Measurements from ENCODE around the gene CCN5.

The CCN5 gene

DNA sequence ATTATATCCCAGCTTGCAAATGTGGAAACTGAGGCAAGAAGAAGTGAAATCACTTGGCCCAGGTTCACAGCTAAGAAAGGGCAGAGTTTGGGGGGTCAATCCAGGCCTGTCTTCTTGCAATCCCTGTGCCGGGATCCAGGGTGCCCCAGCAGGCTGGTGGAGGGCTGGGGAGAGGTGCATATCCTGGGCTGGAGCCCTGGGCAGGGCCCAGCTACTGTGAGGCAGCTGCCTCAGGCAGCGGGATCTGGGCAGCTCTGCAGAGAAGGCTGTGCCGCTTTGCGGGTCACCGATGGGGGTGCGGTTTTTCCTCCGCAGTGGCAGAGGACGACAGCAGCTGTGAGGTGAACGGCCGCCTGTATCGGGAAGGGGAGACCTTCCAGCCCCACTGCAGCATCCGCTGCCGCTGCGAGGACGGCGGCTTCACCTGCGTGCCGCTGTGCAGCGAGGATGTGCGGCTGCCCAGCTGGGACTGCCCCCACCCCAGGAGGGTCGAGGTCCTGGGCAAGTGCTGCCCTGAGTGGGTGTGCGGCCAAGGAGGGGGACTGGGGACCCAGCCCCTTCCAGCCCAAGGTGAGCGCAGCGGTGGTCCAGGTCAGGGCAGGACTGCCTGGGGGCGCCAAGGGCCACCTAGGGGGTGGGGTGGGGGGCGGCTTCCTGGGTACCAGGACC is 9.4 kb downstream of the CCN5 start:
- no peak overlapping the region for H3K27ac ChIP-seq (ENCODE audit: low read depth, low read length)
- H3K4me3 ChIP-seq (ENCODE audit: low read depth in 1 of 2, low read length in 2 of 2): no peak overlapping the region
- H3K9me3 ChIP-seq (ENCODE audit: control insufficient read depth in 1 of 2, low read length in 2 of 2): no peaks in the 10 kb centered on the region
- H3K4me1 ChIP-seq (ENCODE audit: control insufficient read depth in 1 of 2, insufficient read depth in 2 of 2, low read length in 2 of 2): peaks cover 0 to 10% of the 10 kb centered on the region in 2 donors
- H3K36me3 ChIP-seq (ENCODE audit: control insufficient read depth in 1 of 2, insufficient read depth in 2 of 2, low read length in 2 of 2): no peaks in the 10 kb centered on the region
- H3K27me3 ChIP-seq (ENCODE audit: control insufficient read depth in 1 of 2, insufficient read depth in 2 of 2, low read length in 2 of 2): no peaks in the 10 kb centered on the region
- no peak overlapping the region for H3K9ac ChIP-seq (ENCODE audit: low read depth in 1 of 2, low read length in 2 of 2)

DNA sequence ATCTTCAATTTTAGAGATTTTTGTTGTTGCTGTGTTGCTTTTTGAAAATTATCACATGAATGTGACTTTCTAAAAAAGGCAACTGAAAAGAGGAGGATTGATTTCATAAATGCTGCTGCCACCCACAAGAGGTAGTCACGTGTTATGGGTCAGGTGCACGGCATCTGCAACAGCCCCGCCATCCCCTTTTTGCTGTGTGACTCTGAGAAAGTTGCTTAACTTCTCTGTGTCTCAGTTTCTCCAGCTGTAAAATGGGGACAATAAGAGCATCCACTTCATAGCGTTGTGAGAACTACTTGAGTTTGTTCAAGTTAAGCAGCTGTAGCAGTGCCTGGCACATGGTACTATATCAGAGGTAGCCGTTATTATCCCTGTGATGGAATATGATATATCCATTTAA is 10.7 kb downstream of the CCN5 start:
- H3K4me1 ChIP-seq (ENCODE audit: control insufficient read depth in 1 of 2, insufficient read depth in 2 of 2, low read length in 2 of 2): peaks cover 0 to 10% of the 10 kb centered on the region in 2 donors
- H3K27ac ChIP-seq (ENCODE audit: low read depth, low read length): no peak overlapping the region
- H3K9me3 ChIP-seq (ENCODE audit: control insufficient read depth in 1 of 2, low read length in 2 of 2): no peaks in the 10 kb centered on the region

GRCh38 chr20:44727039-44727438 is 11.9 kb downstream of the CCN5 start:
- H3K36me3 ChIP-seq (ENCODE audit: control insufficient read depth in 1 of 2, insufficient read depth in 2 of 2, low read length in 2 of 2): no peaks in the 10 kb centered on the region
- no peaks in the 10 kb centered on the region for H3K9me3 ChIP-seq (ENCODE audit: control insufficient read depth in 1 of 2, low read length in 2 of 2)
- no peak overlapping the region for H3K27ac ChIP-seq (ENCODE audit: low read depth, low read length)
- peaks cover 0 to 10% of the 10 kb centered on the region in 2 donors for H3K4me1 ChIP-seq (ENCODE audit: control insufficient read depth in 1 of 2, insufficient read depth in 2 of 2, low read length in 2 of 2)
- H3K4me3 ChIP-seq (ENCODE audit: low read depth in 1 of 2, low read length in 2 of 2): no peak overlapping the region
- H3K9ac ChIP-seq (ENCODE audit: low read depth in 1 of 2, low read length in 2 of 2): no peak overlapping the region
- no peaks in the 10 kb centered on the region for H3K27me3 ChIP-seq (ENCODE audit: control insufficient read depth in 1 of 2, insufficient read depth in 2 of 2, low read length in 2 of 2)

More for the DNA sequence above, 10.7 kb downstream of the CCN5 start:
- H3K36me3 ChIP-seq (ENCODE audit: control insufficient read depth in 1 of 2, insufficient read depth in 2 of 2, low read length in 2 of 2): no peaks in the 10 kb centered on the region
- no peak overlapping the region for H3K4me3 ChIP-seq (ENCODE audit: low read depth in 1 of 2, low read length in 2 of 2)
- no peaks in the 10 kb centered on the region for H3K27me3 ChIP-seq (ENCODE audit: control insufficient read depth in 1 of 2, insufficient read depth in 2 of 2, low read length in 2 of 2)
- no peak overlapping the region for H3K9ac ChIP-seq (ENCODE audit: low read depth in 1 of 2, low read length in 2 of 2)

DNA sequence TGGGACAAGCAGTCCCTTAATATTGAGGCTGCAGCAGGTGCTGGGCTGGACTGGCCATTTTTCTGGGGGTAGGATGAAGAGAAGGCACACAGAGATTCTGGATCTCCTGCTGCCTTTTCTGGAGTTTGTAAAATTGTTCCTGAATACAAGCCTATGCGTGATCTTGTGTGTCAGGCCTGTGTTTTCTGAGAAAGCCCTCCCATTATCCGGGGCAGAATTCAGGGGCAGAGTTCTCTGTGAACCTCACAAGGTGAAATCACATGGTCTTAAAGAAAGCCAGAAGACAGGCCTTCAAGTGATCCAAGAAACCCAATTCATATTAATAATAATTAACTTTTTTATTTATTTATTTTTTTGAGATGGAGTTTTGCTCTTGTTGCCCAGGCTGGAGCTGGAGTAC is 12.5 kb downstream of the CCN5 start:
- Histone ChIP-seq H3K27me3 (ENCODE audit: control insufficient read depth in 1 of 2, insufficient read depth in 2 of 2, low read length in 2 of 2) (no peaks in the 10 kb centered on the region), H3K27ac (ENCODE audit: low read depth, low read length) (no peak overlapping the region), H3K9me3 (ENCODE audit: control insufficient read depth in 1 of 2, low read length in 2 of 2) (no peaks in the 10 kb centered on the region), H3K9ac (ENCODE audit: low read depth in 1 of 2, low read length in 2 of 2) (no peak overlapping the region), H3K4me1 (ENCODE audit: control insufficient read depth in 1 of 2, insufficient read depth in 2 of 2, low read length in 2 of 2) (peaks cover 0 to 10% of the 10 kb centered on the region in 2 donors), H3K4me3 (ENCODE audit: low read depth in 1 of 2, low read length in 2 of 2) (no peak overlapping the region), H3K36me3 (ENCODE audit: control insufficient read depth in 1 of 2, insufficient read depth in 2 of 2, low read length in 2 of 2) (no peaks in the 10 kb centered on the region)

DNA sequence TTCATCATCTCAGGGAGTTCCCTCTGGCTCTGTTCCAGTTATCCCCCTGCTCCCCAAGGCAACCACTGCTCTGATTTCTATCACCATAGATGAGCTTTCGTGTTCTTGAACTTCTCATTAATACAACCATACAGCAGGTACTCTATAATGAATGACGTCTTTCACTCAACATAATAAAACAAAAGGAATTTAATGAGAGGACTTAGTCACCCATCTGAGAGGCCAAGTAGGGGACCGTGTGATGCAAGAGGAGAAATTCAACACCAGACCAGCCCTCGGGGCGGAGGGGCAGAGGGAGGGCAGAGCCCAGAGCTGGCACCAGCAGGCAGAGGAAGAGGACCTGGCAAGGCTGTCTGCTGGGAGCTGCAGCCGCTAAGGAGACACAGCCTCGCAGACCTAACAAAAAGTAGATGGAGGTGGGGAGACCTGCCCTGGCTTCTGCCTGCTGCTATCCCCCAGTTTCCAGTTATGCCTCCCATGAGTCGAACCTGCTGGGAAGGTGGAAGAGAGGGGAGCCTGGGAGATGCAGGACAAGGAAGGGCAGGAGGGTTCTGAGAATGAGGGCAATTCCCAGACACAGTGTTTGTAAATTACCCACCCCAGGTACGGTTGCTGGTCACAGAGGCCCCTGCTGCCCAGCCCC is 13.8 kb downstream of the CCN5 start:
- no peaks in the 10 kb centered on the region for H3K36me3 ChIP-seq (ENCODE audit: control insufficient read depth in 1 of 2, insufficient read depth in 2 of 2, low read length in 2 of 2)
- no peak overlapping the region for H3K9ac ChIP-seq (ENCODE audit: low read depth in 1 of 2, low read length in 2 of 2)
- peaks cover 0 to 10% of the 10 kb centered on the region in 2 donors for H3K4me1 ChIP-seq (ENCODE audit: control insufficient read depth in 1 of 2, insufficient read depth in 2 of 2, low read length in 2 of 2)
- no peaks in the 10 kb centered on the region for H3K27me3 ChIP-seq (ENCODE audit: control insufficient read depth in 1 of 2, insufficient read depth in 2 of 2, low read length in 2 of 2)
- H3K9me3 ChIP-seq (ENCODE audit: control insufficient read depth in 1 of 2, low read length in 2 of 2): no peaks in the 10 kb centered on the region
- H3K27ac ChIP-seq (ENCODE audit: low read depth, low read length): no peak overlapping the region
- H3K4me3 ChIP-seq (ENCODE audit: low read depth in 1 of 2, low read length in 2 of 2): no peak overlapping the region

GRCh38 chr20:44730441-44730840 is 15.3 kb downstream of the CCN5 start:
- no peak overlapping the region for H3K9ac ChIP-seq (ENCODE audit: low read depth in 1 of 2, low read length in 2 of 2)
- H3K36me3 ChIP-seq (ENCODE audit: control insufficient read depth in 1 of 2, insufficient read depth in 2 of 2, low read length in 2 of 2): no peaks in the 10 kb centered on the region
- H3K4me3 ChIP-seq (ENCODE audit: low read depth in 1 of 2, low read length in 2 of 2): no peak overlapping the region
- H3K27ac ChIP-seq (ENCODE audit: low read depth, low read length): no peak overlapping the region
- peaks cover 0 to 10% of the 10 kb centered on the region in 2 donors for H3K4me1 ChIP-seq (ENCODE audit: control insufficient read depth in 1 of 2, insufficient read depth in 2 of 2, low read length in 2 of 2)
- no peaks in the 10 kb centered on the region for H3K27me3 ChIP-seq (ENCODE audit: control insufficient read depth in 1 of 2, insufficient read depth in 2 of 2, low read length in 2 of 2)
- H3K9me3 ChIP-seq (ENCODE audit: control insufficient read depth in 1 of 2, low read length in 2 of 2): no peaks in the 10 kb centered on the region

GRCh38 chr20:44731657-44732056 is 16.5 kb downstream of the CCN5 start:
- peaks cover 0 to 3% of the 10 kb centered on the region in 2 donors for H3K9me3 ChIP-seq (ENCODE audit: control insufficient read depth in 1 of 2, low read length in 2 of 2)
- H3K27ac ChIP-seq (ENCODE audit: low read depth, low read length): no peak overlapping the region

GRCh38 chr20:44732327-44732726 is 17.2 kb downstream of the CCN5 start:
- Histone ChIP-seq H3K4me1 (ENCODE audit: control insufficient read depth in 1 of 2, insufficient read depth in 2 of 2, low read length in 2 of 2) (peaks cover 0 to 10% of the 10 kb centered on the region in 2 donors), H3K27ac (ENCODE audit: low read depth, low read length) (no peak overlapping the region), H3K9me3 (ENCODE audit: control insufficient read depth in 1 of 2, low read length in 2 of 2) (peaks cover 0 to 4% of the 10 kb centered on the region in 2 donors), H3K27me3 (ENCODE audit: control insufficient read depth in 1 of 2, insufficient read depth in 2 of 2, low read length in 2 of 2) (no peaks in the 10 kb centered on the region), H3K9ac (ENCODE audit: low read depth in 1 of 2, low read length in 2 of 2) (no peak overlapping the region), H3K36me3 (ENCODE audit: control insufficient read depth in 1 of 2, insufficient read depth in 2 of 2, low read length in 2 of 2) (no peaks in the 10 kb centered on the region), H3K4me3 (ENCODE audit: low read depth in 1 of 2, low read length in 2 of 2) (no peak overlapping the region)

More at GRCh38 chr20:44731657-44732056, 16.5 kb downstream of the CCN5 start:
- Histone ChIP-seq H3K4me1 (ENCODE audit: control insufficient read depth in 1 of 2, insufficient read depth in 2 of 2, low read length in 2 of 2) (peaks cover 0 to 10% of the 10 kb centered on the region in 2 donors), H3K27me3 (ENCODE audit: control insufficient read depth in 1 of 2, insufficient read depth in 2 of 2, low read length in 2 of 2) (no peaks in the 10 kb centered on the region), H3K9ac (ENCODE audit: low read depth in 1 of 2, low read length in 2 of 2) (no peak overlapping the region), H3K4me3 (ENCODE audit: low read depth in 1 of 2, low read length in 2 of 2) (no peak overlapping the region), H3K36me3 (ENCODE audit: control insufficient read depth in 1 of 2, insufficient read depth in 2 of 2, low read length in 2 of 2) (no peaks in the 10 kb centered on the region)

DNA sequence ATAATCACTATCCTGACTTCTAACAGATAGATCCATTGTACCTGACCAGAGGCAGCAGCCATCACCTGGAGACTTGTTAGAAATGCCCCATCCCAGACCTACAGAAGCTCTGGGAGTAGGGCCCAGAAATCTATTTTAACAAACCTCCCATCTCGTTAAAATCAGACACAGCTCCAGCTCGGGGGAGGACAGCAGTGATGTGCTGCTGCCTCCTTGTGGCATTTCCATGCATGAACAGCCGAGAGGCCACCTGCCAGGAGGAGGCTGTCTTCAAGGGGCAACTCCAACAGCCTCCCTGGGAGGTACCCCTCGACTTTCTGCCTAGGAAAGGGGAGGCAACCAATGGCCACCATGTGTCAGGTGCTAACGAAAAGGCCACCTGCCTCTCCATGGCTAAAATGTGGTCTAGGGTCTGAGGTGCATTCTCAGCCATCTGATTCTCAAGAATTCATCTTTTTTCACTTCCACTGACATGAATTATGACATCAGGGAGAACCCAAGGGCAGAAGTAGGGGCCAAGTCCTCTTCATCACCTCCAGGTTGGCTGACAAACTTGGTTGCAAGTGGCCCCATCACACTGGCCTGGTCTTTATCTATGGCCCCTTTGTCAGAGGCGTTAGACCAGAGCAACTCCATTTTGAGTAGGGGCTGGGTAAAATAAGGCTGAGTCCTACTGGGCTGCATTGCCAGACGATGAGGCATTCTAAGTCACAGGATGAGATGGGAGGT is 18.3 kb downstream of the CCN5 start:
- Histone ChIP-seq H3K9me3 (ENCODE audit: control insufficient read depth in 1 of 2, low read length in 2 of 2) (peaks cover 0 to 4% of the 10 kb centered on the region in 2 donors), H3K27me3 (ENCODE audit: control insufficient read depth in 1 of 2, insufficient read depth in 2 of 2, low read length in 2 of 2) (no peaks in the 10 kb centered on the region), H3K27ac (ENCODE audit: low read depth, low read length) (no peak overlapping the region), H3K36me3 (ENCODE audit: control insufficient read depth in 1 of 2, insufficient read depth in 2 of 2, low read length in 2 of 2) (no peaks in the 10 kb centered on the region), H3K4me3 (ENCODE audit: low read depth in 1 of 2, low read length in 2 of 2) (no peak overlapping the region), H3K9ac (ENCODE audit: low read depth in 1 of 2, low read length in 2 of 2) (no peak overlapping the region), H3K4me1 (ENCODE audit: control insufficient read depth in 1 of 2, insufficient read depth in 2 of 2, low read length in 2 of 2) (peaks cover 0 to 10% of the 10 kb centered on the region in 2 donors)

GRCh38 chr20:44734938-44735337 is 19.8 kb downstream of the CCN5 start:
- no peaks in the 10 kb centered on the region for H3K4me1 ChIP-seq (ENCODE audit: control insufficient read depth in 1 of 2, insufficient read depth in 2 of 2, low read length in 2 of 2)
- H3K27ac ChIP-seq (ENCODE audit: low read depth, low read length): no peak overlapping the region
- peaks cover 0 to 4% of the 10 kb centered on the region in 2 donors for H3K9me3 ChIP-seq (ENCODE audit: control insufficient read depth in 1 of 2, low read length in 2 of 2)
- no peak overlapping the region for H3K4me3 ChIP-seq (ENCODE audit: low read depth in 1 of 2, low read length in 2 of 2)
- H3K27me3 ChIP-seq (ENCODE audit: control insufficient read depth in 1 of 2, insufficient read depth in 2 of 2, low read length in 2 of 2): no peaks in the 10 kb centered on the region
- H3K9ac ChIP-seq (ENCODE audit: low read depth in 1 of 2, low read length in 2 of 2): no peak overlapping the region
- no peaks in the 10 kb centered on the region for H3K36me3 ChIP-seq (ENCODE audit: control insufficient read depth in 1 of 2, insufficient read depth in 2 of 2, low read length in 2 of 2)
